Hepatic stellate cell (primary cell): ENCODE measurements around the gene GGTLC1.
"Not testable (repeated sequence)": the region's sequence is repeated elsewhere in the genome, so short reads cannot be mapped to it uniquely, and the experiment has no call there.

Experiments used
- DNase-seq: peaks from one replicate; pipeline ENCODE4 v3.0.0; 2011; ENCODE audit warnings: low spot score

Gene GGTLC1

DNA sequence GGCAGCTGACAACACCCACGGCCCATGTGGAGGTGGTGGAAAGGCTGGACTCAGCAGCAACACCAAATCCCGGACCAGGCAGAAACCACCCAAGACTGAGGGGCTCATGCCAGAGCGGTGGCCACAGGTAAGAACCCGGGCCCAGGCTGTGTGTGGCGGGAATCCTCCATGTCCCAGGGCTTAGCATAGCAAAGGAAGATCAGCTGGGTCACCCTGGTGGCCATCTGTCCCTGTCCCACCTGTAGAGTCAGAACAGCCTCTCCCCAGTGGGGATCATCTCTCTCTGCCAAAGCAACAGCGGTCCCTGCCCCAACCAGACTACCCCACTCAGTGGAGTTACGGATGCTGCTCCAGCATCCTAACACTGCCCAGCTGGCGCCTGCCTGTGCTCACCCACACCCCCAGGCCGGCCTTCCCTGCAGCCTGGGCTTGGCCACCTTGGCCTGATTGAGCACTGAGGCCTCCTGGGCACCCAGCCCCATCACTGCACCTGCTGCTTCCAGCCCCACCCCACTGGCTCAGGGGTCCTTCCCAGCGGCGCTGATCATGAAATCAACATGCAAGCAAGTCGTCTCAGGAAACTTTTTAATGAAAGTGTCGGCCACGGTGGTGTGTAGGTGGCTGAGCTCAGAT, 5.5 kb upstream of the GGTLC1 start:
- DNase-seq: not testable (repeated sequence)

DNA sequence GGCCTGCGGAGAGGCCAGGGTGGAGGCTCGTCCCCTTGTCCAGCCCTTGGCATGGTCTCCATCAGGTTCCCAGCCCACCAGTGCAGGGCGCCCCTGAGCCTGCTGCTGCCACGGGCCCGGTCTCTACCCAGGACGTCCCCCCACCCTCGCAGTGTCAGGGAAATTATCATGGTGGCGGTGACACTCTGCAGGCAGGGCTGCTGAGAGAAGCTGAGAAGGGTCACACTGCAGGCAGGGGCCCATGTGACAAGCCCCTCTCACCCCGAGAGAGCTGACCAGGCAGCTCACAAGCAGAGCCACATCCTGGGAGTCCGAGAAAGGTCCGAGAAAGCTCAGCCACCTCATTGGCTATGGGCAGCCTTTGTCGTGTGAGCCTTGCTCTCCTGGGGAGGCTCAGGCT, 4.9 kb upstream of the GGTLC1 start:
- DNase-seq: not testable (repeated sequence)

DNA sequence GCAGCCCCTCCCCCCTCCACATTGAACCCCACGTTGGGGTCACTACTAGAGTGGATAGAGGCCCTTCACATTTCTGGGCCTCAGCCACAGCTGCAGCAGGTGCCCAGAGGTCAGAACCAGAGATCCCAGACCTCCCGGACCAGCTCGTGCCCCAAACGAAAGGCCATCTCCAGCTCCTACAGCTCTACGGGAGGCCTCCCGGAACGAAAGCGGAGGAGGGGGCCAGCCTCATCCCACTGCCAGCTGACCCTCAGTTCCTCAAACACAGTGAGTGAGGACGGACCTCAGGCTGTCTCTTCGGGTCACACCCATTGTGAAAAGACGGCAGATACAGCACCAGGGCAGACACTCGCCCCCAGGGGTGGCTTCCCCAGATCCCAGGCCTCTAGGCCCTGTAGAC, 1.7 kb upstream of the GGTLC1 start:
- DNase-seq: not testable (repeated sequence)

DNA sequence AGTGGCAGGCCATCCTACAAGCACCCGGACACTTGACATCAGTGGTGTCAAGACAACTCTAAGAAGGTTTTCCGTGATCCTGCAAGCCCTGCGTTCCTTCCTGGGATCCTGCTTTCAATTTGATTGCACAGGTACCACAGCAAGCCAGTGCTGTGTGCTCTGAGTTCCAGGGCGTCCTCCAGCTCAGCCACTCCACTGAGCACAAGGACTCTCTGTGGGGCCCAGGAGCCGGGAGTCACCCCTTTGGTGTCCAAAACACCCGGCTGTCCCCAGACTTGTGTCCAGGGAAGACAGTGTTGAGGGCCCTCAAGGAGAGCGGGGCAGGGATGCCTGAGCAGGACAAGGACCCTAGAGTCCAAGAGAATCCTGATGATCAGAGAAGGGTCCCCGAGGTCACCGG, 387 bp upstream of the GGTLC1 start:
- DNase-seq: not testable (repeated sequence)

DNA sequence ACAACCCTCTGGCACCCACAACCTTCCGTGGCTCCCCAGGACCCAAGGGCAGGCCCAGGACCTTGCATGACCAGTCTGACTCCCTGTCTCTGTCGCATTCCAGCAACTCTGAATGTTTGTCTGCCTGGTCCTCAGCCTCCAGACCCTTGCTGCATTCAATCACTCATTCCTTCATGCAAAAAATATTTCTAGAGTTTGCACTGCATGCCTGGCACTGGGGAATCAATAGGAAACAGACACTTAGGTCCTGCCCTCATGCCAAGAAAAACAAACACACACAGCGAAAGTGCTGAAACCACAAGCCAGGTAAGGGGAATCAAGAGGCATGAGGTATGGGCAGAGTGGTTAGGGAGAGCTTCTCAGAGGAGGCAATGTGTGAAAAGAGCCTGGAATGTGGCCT, 1.9 kb downstream of the GGTLC1 start:
- DNase-seq: not testable (repeated sequence)

DNA sequence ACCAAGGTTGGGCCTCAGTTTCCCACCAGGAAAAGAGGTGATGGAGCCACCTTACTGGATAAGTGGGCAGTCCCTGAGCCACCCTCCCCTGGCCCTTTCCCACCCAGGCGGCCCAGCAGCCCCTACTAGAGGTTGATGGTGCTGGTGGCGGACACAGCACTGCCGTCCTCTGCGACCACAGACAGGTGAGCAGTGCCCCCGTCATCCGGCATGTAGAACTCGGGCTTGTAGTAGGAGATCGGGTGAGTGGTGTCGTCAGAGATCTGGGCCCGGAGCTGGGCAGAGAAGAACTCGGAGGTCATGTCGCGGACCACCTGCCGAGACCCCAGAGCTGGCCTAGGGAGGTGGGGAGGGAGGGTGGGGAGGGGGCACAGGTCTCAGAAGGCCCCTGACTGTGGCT, 2.3 kb downstream of the GGTLC1 start:
- not testable (repeated sequence) for DNase-seq

DNA sequence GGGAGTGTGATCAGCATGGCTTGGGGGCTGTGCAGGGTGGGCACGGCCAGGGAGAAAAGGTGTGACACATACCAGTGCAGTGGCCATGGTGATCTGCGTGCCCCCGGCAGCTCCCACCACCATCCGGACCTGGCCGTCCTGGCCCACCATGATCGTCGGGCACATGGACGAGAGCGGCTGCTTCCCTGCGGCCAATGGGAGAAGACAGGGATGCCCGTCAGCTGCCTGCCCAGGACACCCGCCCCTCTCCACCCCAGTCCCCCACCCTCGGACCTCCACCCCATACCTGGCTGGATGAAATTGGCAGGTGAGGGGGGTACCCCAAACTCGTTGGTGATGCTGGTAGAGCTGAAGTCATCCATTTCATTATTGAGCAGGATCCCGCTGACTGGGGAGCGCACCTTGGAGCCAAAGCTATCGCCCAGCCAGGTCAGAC, 2.8 kb downstream of the GGTLC1 start:
- not testable (repeated sequence) for DNase-seq

DNA sequence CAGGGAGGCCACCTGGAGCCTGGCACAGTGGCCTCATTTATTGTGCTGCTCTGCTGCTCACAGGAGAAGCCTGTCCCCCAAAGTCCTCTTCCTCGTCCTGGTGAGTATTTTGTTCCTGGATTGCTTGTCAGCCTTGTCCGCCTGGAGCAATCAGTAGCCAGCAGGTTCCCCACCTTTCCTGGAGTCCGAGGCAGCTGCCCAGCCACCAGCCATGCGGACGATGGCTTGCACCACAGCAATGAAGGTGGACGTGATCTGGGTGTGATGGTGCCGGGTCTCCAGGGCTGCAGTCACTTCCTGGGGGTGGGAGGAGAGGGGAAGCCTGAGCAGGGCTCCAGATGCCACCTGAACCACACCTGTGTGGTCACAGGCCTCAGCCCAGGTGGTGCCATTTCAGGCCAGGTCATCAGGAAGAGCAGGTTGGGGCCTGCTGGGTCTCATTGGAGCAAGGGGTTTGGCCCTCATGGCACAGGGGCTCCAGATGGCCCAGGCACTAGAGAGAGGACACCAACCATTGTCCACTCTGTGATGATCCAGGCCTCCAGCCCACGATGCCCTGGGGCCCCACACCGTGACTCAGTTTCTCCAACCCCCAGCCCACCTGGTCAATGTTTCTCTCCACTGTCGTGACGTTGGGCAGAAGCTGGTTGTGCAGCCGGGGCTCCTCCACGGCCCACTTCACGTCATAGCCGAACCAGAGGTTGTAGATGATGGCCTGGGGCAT, 3.4 kb downstream of the GGTLC1 start:
- DNase-seq: not testable (repeated sequence)

DNA sequence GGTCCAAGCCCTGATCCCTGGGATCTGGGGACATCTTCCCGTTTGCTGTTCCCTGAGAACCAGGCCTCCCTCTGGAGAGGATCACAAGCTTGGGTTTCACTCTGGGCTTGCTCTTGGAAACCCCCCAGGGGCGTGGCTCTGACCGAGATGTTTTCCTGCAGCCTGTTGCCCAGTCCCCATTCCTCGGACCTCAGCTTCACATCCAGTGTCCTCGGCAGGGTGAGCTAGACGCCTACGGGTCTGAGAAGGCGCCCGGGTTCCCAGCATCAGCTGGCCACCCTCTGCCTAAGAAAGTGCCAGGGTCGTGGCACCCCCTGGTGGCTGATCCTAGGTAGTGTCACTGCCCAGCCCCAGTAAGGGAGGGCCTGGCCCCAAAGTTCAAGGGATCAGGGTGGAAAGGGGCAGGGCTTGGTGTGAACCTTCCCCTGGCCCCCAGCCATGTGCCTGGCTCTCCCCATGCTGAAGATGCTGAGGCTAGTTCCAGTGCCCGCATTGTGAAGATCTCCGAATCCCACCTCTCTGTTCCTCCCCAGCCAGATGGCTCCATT, 4.0 kb downstream of the GGTLC1 start:
- not testable (repeated sequence) for DNase-seq

DNA sequence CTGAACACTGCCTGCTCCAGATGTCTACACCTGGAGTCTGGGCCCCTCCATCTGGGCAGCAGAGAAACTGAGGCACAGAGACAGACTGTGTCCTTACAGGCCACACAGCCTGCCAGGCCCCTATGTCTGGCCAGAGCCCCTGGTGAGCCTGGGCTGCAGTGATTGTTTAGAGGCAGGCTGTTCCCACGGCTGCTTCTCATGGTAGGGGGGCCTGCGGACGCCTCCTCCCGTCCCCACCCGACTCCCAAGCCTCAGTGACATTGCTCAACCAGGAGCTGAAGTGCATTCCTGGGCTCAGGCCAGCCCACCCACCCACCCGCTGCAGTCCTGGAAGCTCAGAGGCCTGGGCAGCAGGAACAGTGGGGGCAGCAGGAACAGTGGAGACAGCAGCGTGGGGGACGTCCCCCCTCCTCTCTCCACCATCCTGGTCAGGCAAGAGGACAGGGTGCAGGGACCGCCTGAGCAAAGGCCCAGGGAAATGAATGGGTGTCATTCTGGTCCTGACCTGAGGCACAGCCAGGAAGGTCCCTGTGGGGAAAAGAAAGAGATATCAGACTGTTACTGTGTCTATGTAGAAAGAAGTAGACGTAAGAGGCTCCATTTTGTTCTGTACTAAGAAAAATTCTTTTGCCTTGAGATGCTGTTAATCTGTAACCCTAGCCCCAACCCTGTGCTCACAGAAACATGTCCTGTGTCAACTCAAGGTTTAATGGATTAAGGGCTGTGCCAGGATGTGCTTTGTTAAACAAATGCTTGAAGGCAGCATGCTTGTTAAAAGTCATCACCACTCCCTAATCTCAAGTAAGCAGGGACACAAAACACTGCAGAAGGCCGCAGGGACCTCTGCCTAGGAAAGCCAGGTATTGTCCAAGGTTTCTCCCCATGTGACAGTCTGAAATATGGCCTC, 6.2 kb downstream of the GGTLC1 start:
- not testable (repeated sequence) for DNase-seq

DNA sequence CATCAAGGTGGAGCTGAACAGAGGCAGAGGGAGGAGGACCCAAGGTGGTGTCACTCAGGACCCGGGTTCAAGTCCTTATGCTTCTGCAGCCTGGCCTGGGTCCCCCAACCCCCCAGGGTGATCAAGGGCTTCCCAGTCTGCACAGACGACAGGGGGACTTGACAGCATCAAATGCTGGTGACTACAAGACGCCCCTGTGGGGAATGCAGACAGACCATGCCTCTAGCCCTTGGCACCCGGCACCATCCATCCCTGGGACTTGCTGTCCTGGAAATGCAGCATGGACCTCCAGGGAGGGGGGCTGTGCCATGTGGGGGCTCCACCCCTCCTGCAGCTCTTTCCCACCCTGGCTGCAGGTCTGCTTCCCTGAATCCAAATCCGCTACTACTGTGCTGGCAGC, 7.1 kb downstream of the GGTLC1 start:
- not testable (repeated sequence) for DNase-seq

DNA sequence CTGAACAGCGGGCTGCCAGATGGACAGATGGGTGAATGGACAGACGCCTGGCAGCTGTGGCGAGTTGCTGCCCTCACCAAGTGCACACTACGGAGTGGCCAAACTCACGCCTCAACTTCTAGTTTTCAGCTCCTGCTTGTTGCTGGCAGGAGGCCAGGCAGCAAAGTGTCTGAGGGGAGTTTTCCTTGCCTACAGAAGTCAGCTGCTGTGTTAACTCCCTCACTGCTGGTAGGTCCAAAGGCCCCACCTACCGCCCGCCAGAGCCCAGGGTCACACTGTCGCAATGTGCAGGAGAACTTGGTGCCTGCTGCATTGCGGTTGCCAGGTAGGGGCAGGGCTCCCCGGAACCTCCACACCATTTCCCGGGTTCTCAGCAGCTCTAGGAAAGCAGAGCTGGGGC, 7.6 kb downstream of the GGTLC1 start:
- not testable (repeated sequence) for DNase-seq

DNA sequence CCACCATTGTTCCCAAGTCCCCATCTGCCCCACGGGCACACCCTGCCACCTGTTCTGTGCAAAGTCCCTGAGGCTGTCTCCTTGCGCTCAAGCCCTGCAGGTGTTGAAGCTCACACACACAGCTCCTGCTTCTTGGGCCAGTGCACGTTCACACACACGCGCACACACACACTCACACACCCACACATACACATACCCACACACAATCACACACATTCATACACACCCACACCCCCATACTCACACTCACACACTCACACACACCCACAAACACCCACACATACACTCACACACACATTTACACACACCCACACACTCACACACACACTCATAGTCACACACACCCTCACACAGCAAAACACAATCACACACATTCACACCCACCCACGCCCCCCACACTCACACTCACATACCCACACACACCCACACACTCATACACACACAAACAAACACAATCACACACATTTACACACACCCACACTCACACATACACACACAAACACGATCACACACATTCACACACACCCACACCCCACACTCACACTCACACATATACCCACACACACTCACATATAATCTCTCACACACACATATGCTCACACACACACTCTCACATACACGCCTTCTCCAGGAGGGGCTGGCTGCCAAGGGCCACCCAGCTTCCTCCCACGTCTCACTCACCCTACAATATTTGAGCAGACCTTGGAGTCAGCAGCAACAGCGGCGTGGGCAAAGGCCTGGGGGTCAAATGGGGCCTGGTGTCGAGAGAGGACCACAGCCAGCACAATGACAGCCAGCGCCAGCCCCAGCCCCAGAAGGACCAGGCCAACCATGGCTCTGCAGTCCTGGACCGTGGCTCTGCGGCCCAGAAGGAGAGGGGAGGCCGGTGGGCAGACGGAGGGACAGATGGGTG, 8.4 kb downstream of the GGTLC1 start:
- DNase-seq: not testable (repeated sequence)

DNA sequence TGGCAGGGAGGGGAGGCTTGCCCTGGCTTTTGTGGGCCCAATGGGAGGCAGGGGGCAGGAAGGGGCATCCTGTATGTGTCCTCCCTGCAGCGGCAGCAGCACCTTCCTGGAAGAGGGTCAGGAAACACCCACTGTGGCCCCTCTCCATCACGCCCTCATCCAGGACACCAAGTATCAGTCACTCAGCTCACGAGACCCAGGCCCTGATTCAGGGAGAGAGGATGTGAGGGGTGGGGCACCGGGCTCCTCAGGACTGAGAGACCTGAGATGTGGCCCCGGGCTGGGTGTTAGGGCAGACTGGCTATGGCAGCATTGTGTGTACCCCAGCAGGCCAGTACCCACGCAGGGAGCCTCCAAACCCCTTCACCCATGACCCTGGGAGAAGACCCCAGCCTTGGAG, 9.2 kb downstream of the GGTLC1 start:
- DNase-seq: not testable (repeated sequence)

DNA sequence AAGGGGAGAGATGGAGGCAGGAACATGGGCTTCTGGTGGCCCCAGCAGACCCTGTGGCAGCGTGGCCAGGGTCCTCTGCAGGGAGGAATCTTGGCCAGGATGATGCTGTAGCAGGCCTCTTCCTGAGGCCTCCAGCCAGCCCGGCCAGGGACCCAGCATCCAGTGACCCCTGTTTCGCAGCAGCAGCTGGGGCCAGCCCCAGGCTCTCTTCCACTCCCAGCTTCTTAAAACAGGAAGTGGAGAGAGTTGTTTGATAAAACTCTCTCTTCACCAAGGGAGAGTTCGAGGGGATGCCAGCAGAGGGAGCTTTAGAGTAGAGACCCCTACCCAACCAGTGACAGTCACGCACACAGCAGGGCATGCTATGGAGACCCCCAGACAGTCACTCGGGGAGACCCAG, 10.1 kb downstream of the GGTLC1 start:
- DNase-seq: not testable (repeated sequence)

DNA sequence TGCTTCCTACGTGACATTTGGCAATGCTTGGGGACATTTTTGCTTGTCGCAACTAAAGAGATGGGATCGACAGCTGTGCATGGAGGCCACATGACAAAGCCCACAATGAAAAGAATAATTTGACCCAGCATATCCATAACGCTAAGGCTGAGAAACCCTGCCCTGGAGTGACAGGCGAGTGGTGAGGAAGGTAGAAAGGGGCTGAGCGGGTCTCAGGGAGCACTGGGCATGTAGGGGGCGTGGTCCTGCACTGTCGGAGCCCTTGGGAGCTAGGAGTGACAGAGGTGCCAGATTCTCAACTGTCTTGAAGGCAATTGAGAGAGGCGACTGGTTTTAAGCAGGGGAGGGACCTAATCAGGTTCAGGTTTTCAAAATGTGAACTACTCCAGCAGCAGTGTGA, 13.6 kb downstream of the GGTLC1 start:
- no peak for DNase-seq

DNA sequence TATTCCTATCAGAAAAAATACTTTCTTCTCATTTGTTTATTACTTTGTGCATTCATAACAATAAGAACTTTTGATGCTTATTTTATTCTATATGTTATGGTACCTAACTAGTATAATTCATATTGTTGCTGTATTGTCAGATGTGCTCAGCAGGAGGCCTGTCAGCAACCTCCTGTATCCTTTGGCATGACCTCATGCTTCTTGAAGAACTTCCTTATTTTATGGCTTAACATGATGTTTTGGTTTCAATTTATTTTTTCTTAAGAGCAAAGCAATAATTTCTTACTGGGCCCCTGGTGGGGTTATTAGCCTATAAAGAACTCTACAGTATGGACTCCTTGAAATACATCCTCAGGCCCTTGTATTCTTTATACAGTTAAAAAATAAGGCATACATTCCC, 17.3 kb downstream of the GGTLC1 start:
- no peak for DNase-seq

DNA sequence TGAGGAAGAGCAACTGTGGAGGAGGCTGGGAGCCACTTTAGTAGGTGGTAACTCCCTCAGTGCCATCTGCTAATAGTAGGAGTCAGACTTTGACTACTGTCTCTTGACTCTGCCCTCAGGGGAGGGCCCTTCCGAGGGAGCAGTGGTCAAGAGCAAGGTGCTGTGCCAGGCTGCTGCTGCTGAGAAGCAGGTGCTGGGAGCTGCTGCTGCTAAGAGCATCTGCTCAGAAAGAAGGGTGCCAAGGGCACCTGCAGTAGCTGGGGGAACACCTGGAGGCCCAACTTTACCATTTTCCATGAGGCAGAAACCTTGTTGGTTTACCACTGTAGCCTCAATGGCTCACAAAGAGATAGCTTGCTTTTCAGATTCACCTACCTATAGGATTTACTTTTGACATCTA, 18.5 kb downstream of the GGTLC1 start:
- DNase-seq: no peak

DNA sequence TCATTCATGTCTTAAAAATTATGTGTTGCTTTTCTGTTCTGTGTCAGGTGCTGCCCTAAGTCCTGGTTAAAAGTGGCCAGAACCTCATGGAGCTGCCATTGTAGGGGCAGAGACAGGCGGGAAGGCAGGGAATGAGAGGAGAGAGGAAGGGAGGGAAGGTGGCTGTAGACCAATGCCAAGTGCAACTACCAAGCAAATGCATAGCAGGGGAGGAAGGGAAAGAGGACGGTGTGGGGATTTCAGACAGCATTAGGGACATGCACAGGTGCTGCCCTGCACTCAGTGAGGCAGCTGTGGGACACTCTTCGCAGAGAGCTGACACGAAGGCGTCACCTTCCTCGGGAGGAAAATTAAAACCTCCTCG, 21.0 kb downstream of the GGTLC1 start:
- DNase-seq: no peak

DNA sequence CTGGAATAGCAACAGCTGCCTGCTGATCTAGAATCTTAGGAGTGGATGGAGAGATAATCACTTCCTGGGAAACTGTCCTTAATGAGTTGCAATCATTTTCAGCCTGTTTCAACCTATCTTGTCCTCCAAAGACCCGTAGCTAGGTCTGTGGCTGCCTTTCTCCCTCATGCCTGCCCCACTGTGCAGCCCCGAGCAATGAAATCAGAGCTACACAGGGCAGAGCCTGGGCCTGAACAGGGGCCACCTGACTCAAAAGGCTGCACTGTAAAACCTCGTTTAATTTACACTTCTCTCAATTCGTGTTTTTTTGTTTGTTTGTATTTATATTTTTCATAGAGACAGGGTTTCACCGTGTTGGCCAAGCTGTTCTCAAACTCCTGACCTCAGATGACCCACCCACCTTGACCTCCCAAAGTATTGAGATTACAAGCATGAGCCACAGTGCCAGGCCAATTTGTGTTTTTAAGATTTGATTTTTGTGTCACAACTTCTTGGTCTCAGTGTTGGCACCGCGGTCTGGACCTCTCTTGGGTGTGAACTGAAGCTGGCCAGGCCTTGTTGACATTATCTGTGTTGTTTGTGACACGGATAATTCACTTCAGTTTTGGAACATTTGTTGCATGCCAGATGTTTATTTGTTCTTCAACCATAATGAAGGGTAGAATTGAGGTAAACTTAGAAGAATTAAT, 21.5 kb downstream of the GGTLC1 start:
- no peak for DNase-seq

DNA sequence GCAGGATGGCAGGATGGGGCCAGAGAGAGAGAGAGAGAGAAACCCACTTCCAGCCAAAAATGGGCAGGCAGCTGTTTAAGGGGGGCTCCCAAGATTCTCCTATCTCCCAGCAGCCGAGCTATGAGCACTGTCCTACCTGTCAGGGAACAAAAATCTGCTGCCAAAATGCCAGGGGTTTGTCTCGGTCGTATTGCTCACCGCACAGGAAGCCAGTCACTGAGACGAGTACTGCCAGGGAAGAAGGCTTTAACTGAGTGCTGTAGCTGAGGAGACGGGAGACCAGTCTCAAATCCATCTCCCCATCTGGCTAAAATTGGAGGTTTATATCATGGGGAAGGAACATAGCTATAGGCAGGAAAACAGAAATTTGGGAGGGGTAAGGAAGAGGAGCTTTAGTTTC, 22.3 kb downstream of the GGTLC1 start:
- DNase-seq: no peak
